NT2/D1 (cell line): Measurements from ENCODE around the gene MAGEB1.

Source experiments
- DNase-seq: peaks from one replicate; pipeline ENCODE4 v3.0.0-alpha.2; 2011; ENCODE audit warnings: low read depth, low spot score
- H3K27me3 ChIP-seq: 2 replicates; pipeline ENCODE4 v1.6.0; 2011; ENCODE audit warnings: mild to moderate bottlenecking; ENCODE audit not compliant: insufficient read length, insufficient read depth
- H3K36me3 ChIP-seq: 2 replicates; pipeline ENCODE4 v1.6.1; 2011; ENCODE audit warnings: mild to moderate bottlenecking, low read length, mixed read lengths; ENCODE audit not compliant: insufficient read depth, insufficient read length
- H3K4me1 ChIP-seq: 2 replicates; pipeline ENCODE4 v1.5.1; 2011; ENCODE audit not compliant: insufficient read depth, insufficient read length
- H3K4me3 ChIP-seq: 2 replicates; pipeline ENCODE4 v1.5.1; 2011; ENCODE audit warnings: low read depth; ENCODE audit not compliant: insufficient read length
- H3K9ac ChIP-seq: 2 replicates; pipeline ENCODE4 v1.6.0; 2011; ENCODE audit warnings: low read depth; ENCODE audit not compliant: insufficient read length
- H3K9me3 ChIP-seq: 2 replicates; pipeline ENCODE4 v1.5.1; 2011; ENCODE audit warnings: mild to moderate bottlenecking, low read length; ENCODE audit not compliant: insufficient read depth
- SUZ12 ChIP-seq: IDR thresholded peaks from 2 replicates; pipeline ENCODE4 v1.6.1; 2011; ENCODE audit not compliant: insufficient read length, insufficient read depth; ENCODE audit errors: extremely low read depth
- YY1 ChIP-seq: IDR thresholded peaks from 2 replicates; pipeline ENCODE4 v1.6.1; 2011; ENCODE audit not compliant: insufficient read length, insufficient read depth
- ZNF274 ChIP-seq: IDR thresholded peaks from 2 replicates; pipeline ENCODE4 v1.6.1; 2011; ENCODE audit warnings: mild to moderate bottlenecking, low read depth, low read length

MAGEB1 gene

GRCh38 chrX:30262763-30263162 lies 15.8 kb downstream of the MAGEB1 start:
- TF ChIP-seq ZNF274 (no peak), SUZ12 (no peak), YY1 (no peak)
- no peak overlapping the region for H3K9ac ChIP-seq
- no peak overlapping the region for H3K4me3 ChIP-seq
- H3K27me3 ChIP-seq, result no peaks in the 10 kb centered on the region
- H3K36me3 ChIP-seq, result no peaks in the 10 kb centered on the region
- H3K9me3 ChIP-seq, result no peaks in the 10 kb centered on the region
- H3K4me1 ChIP-seq, result no peaks in the 10 kb centered on the region
- no peak for DNase-seq

- no peaks in the 10 kb centered on the region for H3K9me3 ChIP-seq
- no peak for TF ChIP-seq YY1
- H3K27me3 ChIP-seq, result no peaks in the 10 kb centered on the region
These were observed 23.7 kb downstream of the MAGEB1 start for GRCh38 chrX:30270639-30271038.

GRCh38 chrX:30275498-30275897 lies 28.6 kb downstream of the MAGEB1 start:
- DNase-seq, result no peak
- Histone ChIP-seq H3K4me3 (no peak overlapping the region), H3K4me1 (no peaks in the 10 kb centered on the region), H3K36me3 (no peaks in the 10 kb centered on the region), H3K9me3 (no peaks in the 10 kb centered on the region), H3K27me3 (no peaks in the 10 kb centered on the region), H3K9ac (no peak overlapping the region)
- TF ChIP-seq ZNF274 (no peak), YY1 (no peak)

More at GRCh38 chrX:30270639-30271038, 23.7 kb downstream of the MAGEB1 start:
- DNase-seq, result no peak
- Histone ChIP-seq H3K9ac (no peak overlapping the region), H3K4me1 (no peaks in the 10 kb centered on the region), H3K36me3 (no peaks in the 10 kb centered on the region), H3K4me3 (no peak overlapping the region)

- no peaks in the 10 kb centered on the region for H3K9me3 ChIP-seq
- no peak overlapping the region for H3K4me3 ChIP-seq
- H3K36me3 ChIP-seq, result no peaks in the 10 kb centered on the region
- no peak for TF ChIP-seq ZNF274
- no peak for TF ChIP-seq SUZ12
- TF ChIP-seq YY1, result no peak
- H3K27me3 ChIP-seq, result no peaks in the 10 kb centered on the region
- DNase-seq, result no peak
- H3K9ac ChIP-seq, result no peak overlapping the region
- H3K4me1 ChIP-seq, result no peaks in the 10 kb centered on the region
These were observed 31.4 kb downstream of the MAGEB1 start for GRCh38 chrX:30278365-30278764.

GRCh38 chrX:30280428-30280827 lies 33.5 kb downstream of the MAGEB1 start:
- Histone ChIP-seq H3K27me3 (no peaks in the 10 kb centered on the region), H3K9me3 (no peaks in the 10 kb centered on the region), H3K9ac (no peak overlapping the region), H3K4me1 (no peaks in the 10 kb centered on the region), H3K36me3 (no peaks in the 10 kb centered on the region), H3K4me3 (no peak overlapping the region)
- no peak for DNase-seq
- no peak for TF ChIP-seq YY1
- TF ChIP-seq ZNF274, result no peak
- TF ChIP-seq SUZ12, result no peak

- no peaks in the 10 kb centered on the region for H3K9me3 ChIP-seq
- H3K4me1 ChIP-seq, result no peaks in the 10 kb centered on the region
- H3K4me3 ChIP-seq, result no peak overlapping the region
- H3K9ac ChIP-seq, result no peak overlapping the region
- TF ChIP-seq YY1 (no peak), SUZ12 (no peak), ZNF274 (no peak)
- no peaks in the 10 kb centered on the region for H3K27me3 ChIP-seq
- DNase-seq, result no peak
- H3K36me3 ChIP-seq, result no peaks in the 10 kb centered on the region
These were observed 35.6 kb downstream of the MAGEB1 start for GRCh38 chrX:30282527-30282926.

- TF ChIP-seq ZNF274 (no peak), SUZ12 (no peak), YY1 (no peak)
- no peaks in the 10 kb centered on the region for H3K4me1 ChIP-seq
- DNase-seq, result no peak
- no peak overlapping the region for H3K9ac ChIP-seq
- H3K27me3 ChIP-seq, result no peaks in the 10 kb centered on the region
- H3K4me3 ChIP-seq, result no peak overlapping the region
- H3K9me3 ChIP-seq, result no peaks in the 10 kb centered on the region
- H3K36me3 ChIP-seq, result no peaks in the 10 kb centered on the region
These were observed 36.7 kb downstream of the MAGEB1 start for GRCh38 chrX:30283456-30284200.
